ENCODE results near the gene CCL4.
A peak's percentile ranks its signal among the peaks of the same experiment; 100 is the strongest.

The CCL4 gene

DNA sequence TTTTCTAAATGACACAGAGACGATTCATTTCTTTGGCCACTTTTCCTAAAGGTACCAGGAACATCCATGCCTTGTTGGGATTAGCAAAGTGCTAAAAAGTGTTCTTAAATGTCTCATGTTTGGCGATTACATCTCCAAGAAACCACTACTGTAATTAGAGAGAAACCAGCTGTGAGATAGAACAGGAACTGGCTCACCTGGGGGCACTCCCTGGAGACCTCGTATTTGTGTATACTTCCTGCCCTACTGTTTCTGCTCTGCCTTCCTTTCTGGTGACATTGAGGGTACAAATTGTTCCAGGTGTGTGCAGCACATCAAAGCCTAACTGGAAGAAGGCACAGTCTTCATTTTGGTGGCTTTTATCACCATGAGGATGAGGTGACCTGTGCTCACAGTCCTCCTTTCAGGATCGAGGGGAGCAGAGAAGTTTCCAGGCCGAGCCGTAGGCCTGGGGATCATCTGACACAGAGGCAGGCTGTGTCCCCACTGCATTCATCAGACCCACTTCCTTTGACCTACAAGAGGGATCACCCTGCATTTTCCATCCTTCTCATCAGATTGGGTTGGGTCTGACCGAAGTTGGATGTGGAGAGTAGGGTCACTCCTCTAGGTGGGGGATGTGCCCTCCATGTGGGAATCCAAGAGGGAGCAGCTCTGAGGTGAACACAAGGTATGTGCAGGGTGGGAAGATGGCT lies 23.7 kb downstream of the CCL4 start:
- H3K23ac ChIP-seq (ENCODE audit: low read depth, low read length, poor library complexity), result peak overlapping the region; percentile 11
- no peak overlapping the region for H3K18ac ChIP-seq (ENCODE audit: low read length)
- H4K8ac ChIP-seq (ENCODE audit: low read depth, low read length), result no peak overlapping the region
- H2AK5ac ChIP-seq (ENCODE audit: low read depth, low read length), result no peak overlapping the region
- H2AFZ ChIP-seq (ENCODE audit: low read length), result no peak overlapping the region
- peaks cover 4 to 11% of the 10 kb centered on the region in 2 donors for H3K9me3 ChIP-seq (replicated peaks in 1 of 2; ENCODE audit: control insufficient read depth in 2 of 2, insufficient read depth in 1 of 2, low read depth in 1 of 2, low read length in 2 of 2)
- no peak overlapping the region for H3K27ac ChIP-seq (replicated peaks; ENCODE audit: low read length)
- no peak overlapping the region for H4K91ac ChIP-seq (ENCODE audit: low read depth, low read length, poor library complexity)
- no peak overlapping the region for H2BK15ac ChIP-seq (ENCODE audit: low read length)
- peaks cover 0 to 3% (median 0%) of the 10 kb centered on the region in 3 experiments for H3K27me3 ChIP-seq (ENCODE audit: control insufficient read depth in 3 of 3, insufficient read depth in 3 of 3, low read depth in 1 of 3, low read length in 3 of 3)
- no peak overlapping the region for H3K4me3 ChIP-seq (ENCODE audit: low read length in 2 of 2)
- WGBS, 2 donors (ENCODE audit: extremely low coverage in 2 of 2, insufficient read length in 2 of 2, insufficient replicate concordance in 1 of 2), result no CpG with 5 or more reads among the region's 7 CpGs
- no peaks in the 10 kb centered on the region for H3K36me3 ChIP-seq (replicated peaks in 1 of 2; ENCODE audit: control insufficient read depth in 2 of 2, insufficient read depth in 2 of 2, low read length in 2 of 2)
- no peak for DNase-seq (ENCODE audit: low spot score)
- no peaks in the 10 kb centered on the region for H3K79me1 ChIP-seq (ENCODE audit: low read depth, low read length)
- H2BK12ac ChIP-seq (ENCODE audit: low read length), result no peak overlapping the region
- no peaks in the 10 kb centered on the region for H3K4me1 ChIP-seq (ENCODE audit: control insufficient read depth in 2 of 2, insufficient read depth in 1 of 2, low read depth in 1 of 2, low read length in 2 of 2)
- no peak overlapping the region for H2BK120ac ChIP-seq (ENCODE audit: low read depth, low read length)
- no peak overlapping the region for H3K4me2 ChIP-seq (ENCODE audit: insufficient read depth, low read length, poor library complexity, severe bottlenecking)
- H3K14ac ChIP-seq (ENCODE audit: low read length), result no peak overlapping the region
- H2BK5ac ChIP-seq (ENCODE audit: low read length), result no peak overlapping the region
- H3K9ac ChIP-seq (ENCODE audit: low read depth, low read length, poor library complexity), result no peak overlapping the region
- H3K4ac ChIP-seq (ENCODE audit: low read length), result no peak overlapping the region

DNA sequence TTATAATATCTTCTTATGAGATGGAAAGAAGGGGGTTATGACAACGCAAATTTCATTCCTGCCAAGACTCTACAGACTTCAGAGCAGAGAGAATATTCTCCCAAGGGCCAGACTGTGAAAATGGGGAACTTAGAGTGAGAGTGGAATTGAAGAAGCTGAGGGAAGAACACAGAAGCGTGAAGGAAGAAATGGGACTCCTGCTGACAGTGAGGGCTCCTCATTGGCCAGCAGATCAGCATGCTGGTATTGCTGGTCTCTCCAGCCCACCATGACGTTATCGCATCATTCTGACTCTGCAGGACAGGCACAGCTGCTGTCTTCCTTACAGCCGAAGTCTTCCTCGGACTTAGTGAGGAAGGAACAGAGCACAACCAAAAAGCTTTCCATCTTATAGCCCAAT lies 24.3 kb downstream of the CCL4 start:
- no peak overlapping the region for H4K8ac ChIP-seq (ENCODE audit: low read depth, low read length)
- no peak overlapping the region for H3K14ac ChIP-seq (ENCODE audit: low read length)
- no peak overlapping the region for H2BK120ac ChIP-seq (ENCODE audit: low read depth, low read length)
- H3K9ac ChIP-seq (ENCODE audit: low read depth, low read length, poor library complexity), result no peak overlapping the region
- H3K27ac ChIP-seq (replicated peaks; ENCODE audit: low read length), result no peak overlapping the region
- no peak overlapping the region for H3K23ac ChIP-seq (ENCODE audit: low read depth, low read length, poor library complexity)
- no peak overlapping the region for H2BK15ac ChIP-seq (ENCODE audit: low read length)
- no peak overlapping the region for H2BK5ac ChIP-seq (ENCODE audit: low read length)
- peaks cover 4 to 11% of the 10 kb centered on the region in 2 donors for H3K9me3 ChIP-seq (replicated peaks in 1 of 2; ENCODE audit: control insufficient read depth in 2 of 2, insufficient read depth in 1 of 2, low read depth in 1 of 2, low read length in 2 of 2)
- H4K91ac ChIP-seq (ENCODE audit: low read depth, low read length, poor library complexity), result no peak overlapping the region
- H3K4me1 ChIP-seq (ENCODE audit: control insufficient read depth in 2 of 2, insufficient read depth in 1 of 2, low read depth in 1 of 2, low read length in 2 of 2), result peaks cover 0 to 2% of the 10 kb centered on the region in 2 donors
- H2BK12ac ChIP-seq (ENCODE audit: low read length), result no peak overlapping the region
- no peaks in the 10 kb centered on the region for H3K79me1 ChIP-seq (ENCODE audit: low read depth, low read length)
- H3K4me2 ChIP-seq (ENCODE audit: insufficient read depth, low read length, poor library complexity, severe bottlenecking), result no peak overlapping the region
- peaks cover 0 to 3% (median 0%) of the 10 kb centered on the region in 3 experiments for H3K27me3 ChIP-seq (ENCODE audit: control insufficient read depth in 3 of 3, insufficient read depth in 3 of 3, low read depth in 1 of 3, low read length in 3 of 3)
- H3K4me3 ChIP-seq (ENCODE audit: low read length in 2 of 2), result no peak overlapping the region
- H2AK5ac ChIP-seq (ENCODE audit: low read depth, low read length), result no peak overlapping the region
- no peak overlapping the region for H3K18ac ChIP-seq (ENCODE audit: low read length)
- WGBS, 2 donors (ENCODE audit: extremely low coverage in 2 of 2, insufficient read length in 2 of 2, insufficient replicate concordance in 1 of 2), result no CpG with 5 or more reads among the region's 6 CpGs
- no peak overlapping the region for H3K4ac ChIP-seq (ENCODE audit: low read length)
- H2AFZ ChIP-seq (ENCODE audit: low read length), result no peak overlapping the region
- no peak for DNase-seq (ENCODE audit: low spot score)
- no peaks in the 10 kb centered on the region for H3K36me3 ChIP-seq (replicated peaks in 1 of 2; ENCODE audit: control insufficient read depth in 2 of 2, insufficient read depth in 2 of 2, low read length in 2 of 2)

DNA sequence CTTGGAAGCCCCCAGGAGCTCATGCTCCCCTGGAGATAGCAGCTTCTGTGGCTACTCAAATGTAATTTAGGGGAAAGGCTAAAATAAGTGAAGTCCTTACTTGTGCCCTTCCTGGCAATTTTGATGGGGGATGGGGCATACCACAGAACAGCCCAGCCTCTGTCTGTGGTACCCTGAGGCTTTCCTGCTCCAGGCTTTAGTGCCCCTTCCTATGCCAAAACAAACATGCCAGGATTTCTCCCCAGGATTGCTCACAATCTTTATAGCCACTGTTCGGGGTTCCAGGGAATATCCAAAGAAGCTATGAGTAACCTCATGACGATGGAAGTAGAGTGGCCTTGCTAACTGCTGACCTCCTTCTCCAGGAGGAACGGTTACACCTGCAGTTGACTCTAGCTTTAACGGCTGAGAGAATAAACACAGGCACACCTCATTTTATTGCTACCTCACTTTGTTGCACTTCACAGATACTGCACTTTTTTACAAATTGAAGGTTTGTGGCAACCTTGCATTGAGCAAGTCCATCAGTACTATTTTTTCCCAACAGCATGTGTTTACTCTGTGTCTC lies 24.9 kb downstream of the CCL4 start:
- Histone ChIP-seq H4K91ac (ENCODE audit: low read depth, low read length, poor library complexity) (no peak overlapping the region), H2BK15ac (ENCODE audit: low read length) (no peak overlapping the region), H3K27me3 (ENCODE audit: control insufficient read depth in 3 of 3, insufficient read depth in 3 of 3, low read depth in 1 of 3, low read length in 3 of 3) (peaks cover 0 to 3% (median 0%) of the 10 kb centered on the region in 3 experiments), H3K79me1 (ENCODE audit: low read depth, low read length) (no peaks in the 10 kb centered on the region), H3K27ac (replicated peaks; ENCODE audit: low read length) (no peak overlapping the region), H2AK5ac (ENCODE audit: low read depth, low read length) (no peak overlapping the region), H3K4ac (ENCODE audit: low read length) (no peak overlapping the region), H2BK5ac (ENCODE audit: low read length) (no peak overlapping the region), H3K4me3 (ENCODE audit: low read length in 2 of 2) (no peak overlapping the region), H3K36me3 (replicated peaks in 1 of 2; ENCODE audit: control insufficient read depth in 2 of 2, insufficient read depth in 2 of 2, low read length in 2 of 2) (no peaks in the 10 kb centered on the region), H3K23ac (ENCODE audit: low read depth, low read length, poor library complexity) (no peak overlapping the region), H4K8ac (ENCODE audit: low read depth, low read length) (no peak overlapping the region), H3K9ac (ENCODE audit: low read depth, low read length, poor library complexity) (no peak overlapping the region), H3K4me1 (ENCODE audit: control insufficient read depth in 2 of 2, insufficient read depth in 1 of 2, low read depth in 1 of 2, low read length in 2 of 2) (peaks cover 0 to 2% of the 10 kb centered on the region in 2 donors), H2BK120ac (ENCODE audit: low read depth, low read length) (no peak overlapping the region), H3K4me2 (ENCODE audit: insufficient read depth, low read length, poor library complexity, severe bottlenecking) (no peak overlapping the region), H2BK12ac (ENCODE audit: low read length) (no peak overlapping the region), H3K14ac (ENCODE audit: low read length) (no peak overlapping the region), H3K9me3 (replicated peaks in 1 of 2; ENCODE audit: control insufficient read depth in 2 of 2, insufficient read depth in 1 of 2, low read depth in 1 of 2, low read length in 2 of 2) (peaks cover 4 to 11% of the 10 kb centered on the region in 2 donors), H3K18ac (ENCODE audit: low read length) (no peak overlapping the region), H2AFZ (ENCODE audit: low read length) (no peak overlapping the region)
- WGBS, 2 donors (ENCODE audit: extremely low coverage in 2 of 2, insufficient read length in 2 of 2, insufficient replicate concordance in 1 of 2), result no CpG with 5 or more reads among the region's 4 CpGs
- no peak for DNase-seq (ENCODE audit: low spot score)

DNA sequence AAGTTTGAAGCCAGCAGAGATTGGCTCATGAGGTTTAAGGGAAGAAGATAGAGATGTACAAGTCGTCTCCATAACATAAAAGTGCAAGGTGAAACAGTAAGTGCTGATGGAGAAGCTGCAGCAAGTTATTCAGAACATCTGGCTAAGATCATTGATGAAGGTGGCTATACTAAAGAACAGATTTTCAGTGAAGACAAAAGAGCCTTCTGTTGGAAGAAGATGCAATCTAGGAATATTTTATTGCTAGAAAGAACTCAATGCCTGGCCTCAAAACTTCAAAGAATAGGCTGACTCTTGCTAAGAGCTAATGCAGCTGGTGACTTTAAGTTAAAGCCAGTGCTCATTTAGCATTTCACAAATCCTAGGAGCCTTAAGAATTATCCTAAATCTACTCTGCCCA lies 26.0 kb downstream of the CCL4 start:
- peaks cover 0 to 2% of the 10 kb centered on the region in 2 donors for H3K4me1 ChIP-seq (ENCODE audit: control insufficient read depth in 2 of 2, insufficient read depth in 1 of 2, low read depth in 1 of 2, low read length in 2 of 2)
- no peak for DNase-seq (ENCODE audit: low spot score)
- no CpG with 5 or more reads among the region's 1 CpG for WGBS, 2 donors (ENCODE audit: extremely low coverage in 2 of 2, insufficient read length in 2 of 2, insufficient replicate concordance in 1 of 2)

More for the DNA sequence above, 26.0 kb downstream of the CCL4 start:
- Histone ChIP-seq H3K4ac (ENCODE audit: low read length) (no peak overlapping the region), H3K23ac (ENCODE audit: low read depth, low read length, poor library complexity) (no peak overlapping the region), H3K27me3 (ENCODE audit: control insufficient read depth in 3 of 3, insufficient read depth in 3 of 3, low read depth in 1 of 3, low read length in 3 of 3) (peaks cover 0 to 3% (median 0%) of the 10 kb centered on the region in 3 experiments), H2AFZ (ENCODE audit: low read length) (no peak overlapping the region), H3K14ac (ENCODE audit: low read length) (no peak overlapping the region), H2BK15ac (ENCODE audit: low read length) (no peak overlapping the region), H2AK5ac (ENCODE audit: low read depth, low read length) (no peak overlapping the region), H3K27ac (replicated peaks; ENCODE audit: low read length) (no peak overlapping the region), H4K91ac (ENCODE audit: low read depth, low read length, poor library complexity) (no peak overlapping the region), H3K4me3 (ENCODE audit: low read length in 2 of 2) (no peak overlapping the region), H2BK5ac (ENCODE audit: low read length) (no peak overlapping the region), H3K36me3 (replicated peaks in 1 of 2; ENCODE audit: control insufficient read depth in 2 of 2, insufficient read depth in 2 of 2, low read length in 2 of 2) (no peaks in the 10 kb centered on the region), H2BK120ac (ENCODE audit: low read depth, low read length) (no peak overlapping the region), H4K8ac (ENCODE audit: low read depth, low read length) (no peak overlapping the region), H3K9me3 (replicated peaks in 1 of 2; ENCODE audit: control insufficient read depth in 2 of 2, insufficient read depth in 1 of 2, low read depth in 1 of 2, low read length in 2 of 2) (peaks cover 4 to 11% of the 10 kb centered on the region in 2 donors), H3K18ac (ENCODE audit: low read length) (no peak overlapping the region), H2BK12ac (ENCODE audit: low read length) (no peak overlapping the region), H3K9ac (ENCODE audit: low read depth, low read length, poor library complexity) (no peak overlapping the region), H3K79me1 (ENCODE audit: low read depth, low read length) (no peaks in the 10 kb centered on the region), H3K4me2 (ENCODE audit: insufficient read depth, low read length, poor library complexity, severe bottlenecking) (no peak overlapping the region)

Data from neuronal stem cell (in vitro differentiated cells).